Gastrocnemius medialis (tissue), 4 donors: ENCODE measurements around the gene ACSL1.

Experiments used
- POLR2A ChIP-seq, 2 donors: fragments of 450-650 bp; IDR thresholded peaks; one replicate each; pipeline ENCODE4 v1.6.1; 2017; ENCODE audit warnings: antibody characterized with exemption in 2 of 2, mild to moderate bottlenecking in 2 of 2, moderate library complexity in 2 of 2
- TF ChIP-seq, protein P1 (sequence below), 5 experiments: fragments of 450-650 bp in 3 of 5; fragments of 200-600 bp in 2 of 5; sonication (generic) in 2 of 5; IDR thresholded peaks in 4 of 5; conservative IDR thresholded peaks in 1 of 5; 1 replicate in 4 of 5; 2 replicates in 1 of 5; pipeline ENCODE4 v1.5.1; 2016 to 2019; ENCODE audit warnings: antibody characterized with exemption in 5 of 5, mild to moderate bottlenecking in 3 of 5, moderate library complexity in 3 of 5

- TF ChIP-seq, protein P1, sequence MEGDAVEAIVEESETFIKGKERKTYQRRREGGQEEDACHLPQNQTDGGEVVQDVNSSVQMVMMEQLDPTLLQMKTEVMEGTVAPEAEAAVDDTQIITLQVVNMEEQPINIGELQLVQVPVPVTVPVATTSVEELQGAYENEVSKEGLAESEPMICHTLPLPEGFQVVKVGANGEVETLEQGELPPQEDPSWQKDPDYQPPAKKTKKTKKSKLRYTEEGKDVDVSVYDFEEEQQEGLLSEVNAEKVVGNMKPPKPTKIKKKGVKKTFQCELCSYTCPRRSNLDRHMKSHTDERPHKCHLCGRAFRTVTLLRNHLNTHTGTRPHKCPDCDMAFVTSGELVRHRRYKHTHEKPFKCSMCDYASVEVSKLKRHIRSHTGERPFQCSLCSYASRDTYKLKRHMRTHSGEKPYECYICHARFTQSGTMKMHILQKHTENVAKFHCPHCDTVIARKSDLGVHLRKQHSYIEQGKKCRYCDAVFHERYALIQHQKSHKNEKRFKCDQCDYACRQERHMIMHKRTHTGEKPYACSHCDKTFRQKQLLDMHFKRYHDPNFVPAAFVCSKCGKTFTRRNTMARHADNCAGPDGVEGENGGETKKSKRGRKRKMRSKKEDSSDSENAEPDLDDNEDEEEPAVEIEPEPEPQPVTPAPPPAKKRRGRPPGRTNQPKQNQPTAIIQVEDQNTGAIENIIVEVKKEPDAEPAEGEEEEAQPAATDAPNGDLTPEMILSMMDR (IDR thresholded peaks at IDR 0.05 in 4 of 5, conservative IDR thresholded peaks at IDR 0.05 in 1 of 5) = no peak
- no peak for TF ChIP-seq POLR2A (IDR thresholded peaks at IDR 0.05)
Observed at GRCh38 chr4:184706453-184706852, 119.3 kb downstream of the ACSL1 start.
